NCI-H2029 treated with DMSO at 0.1 percent for 48 hours (cell line): Measurements from ENCODE around the gene PPP1R7.

Experiments used
- DNase-seq: peaks from one replicate; lab custom pipeline; 2025; lab: John Stamatoyannopoulos, UW

The PPP1R7 gene

GRCh38 chr2:241214209-241214608 is 63.9 kb downstream of the PPP1R7 start:
- DNase-seq = no peak

- DNase-seq = no peak
These were observed 64.5 kb downstream of the PPP1R7 start for GRCh38 chr2:241214766-241215165.

- DNase-seq = no peak
These were observed 65.2 kb downstream of the PPP1R7 start for GRCh38 chr2:241215421-241215820.

GRCh38 chr2:241216211-241216761 is 66.0 kb downstream of the PPP1R7 start:
- no peak for DNase-seq

- DNase-seq = peak; percentile 10
These were observed 67.2 kb downstream of the PPP1R7 start for GRCh38 chr2:241217320-241218031.

GRCh38 chr2:241218131-241219029 is 68.1 kb downstream of the PPP1R7 start:
- peak; percentile 8 for DNase-seq

- no peak for DNase-seq
These were observed 68.7 kb downstream of the PPP1R7 start for GRCh38 chr2:241219030-241219382.

GRCh38 chr2:241219856-241220356 is 69.6 kb downstream of the PPP1R7 start:
- no peak for DNase-seq

GRCh38 chr2:241223211-241224017 is 73.1 kb downstream of the PPP1R7 start:
- DNase-seq = no peak

- no peak for DNase-seq
These were observed 74.0 kb downstream of the PPP1R7 start for GRCh38 chr2:241224018-241224850.

GRCh38 chr2:241224851-241225438 is 74.7 kb downstream of the PPP1R7 start:
- no peak for DNase-seq

- DNase-seq = no peak
These were observed 75.3 kb downstream of the PPP1R7 start for GRCh38 chr2:241225545-241225944.

- no peak for DNase-seq
These were observed 75.7 kb downstream of the PPP1R7 start for GRCh38 chr2:241225983-241226382.

- DNase-seq = no peak
These were observed 76.7 kb downstream of the PPP1R7 start for GRCh38 chr2:241226723-241227572.

- DNase-seq = no peak
These were observed 77.3 kb downstream of the PPP1R7 start for GRCh38 chr2:241227594-241227993.

- no peak for DNase-seq
These were observed 78.0 kb downstream of the PPP1R7 start for GRCh38 chr2:241228081-241228859.

GRCh38 chr2:241228860-241229516 is 78.7 kb downstream of the PPP1R7 start:
- DNase-seq = no peak
